ENCODE data around the gene FNDC8.

The FNDC8 gene

DNA sequence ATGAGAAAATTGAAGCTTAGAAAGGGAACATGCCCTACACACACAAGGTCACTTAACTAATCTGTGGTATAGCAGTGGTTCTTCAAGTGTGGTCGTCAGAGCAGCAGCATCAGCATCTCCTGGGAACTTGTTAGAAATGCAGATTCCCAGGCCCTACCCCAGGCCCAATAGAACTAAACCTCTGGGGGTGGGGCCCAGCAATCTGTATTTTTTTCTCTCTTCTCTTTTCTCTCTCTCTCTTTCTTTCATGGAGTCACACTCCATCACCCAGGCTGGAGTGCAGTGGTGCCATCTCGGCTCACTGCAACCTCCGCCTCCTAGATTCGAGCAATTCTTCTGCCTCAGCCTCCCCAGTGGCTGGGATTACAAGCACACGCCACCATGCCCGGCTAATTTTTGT is 16.8 kb downstream of the FNDC8 start:
- Histone ChIP-seq H3K4me3 (ENCODE audit: low read depth, low read length) (no peak overlapping the region), H3K9me3 (ENCODE audit: control insufficient read depth, low read length) (no peaks in the 10 kb centered on the region), H2AFZ (no peak overlapping the region), H3K9ac (no peak overlapping the region), H3K36me3 (ENCODE audit: control insufficient read depth, insufficient read depth, low read length) (no peaks in the 10 kb centered on the region), H3K79me2 (no peaks in the 10 kb centered on the region), H3K27ac (no peak overlapping the region), H3K4me2 (ENCODE audit: low read length) (no peak overlapping the region), H3K27me3 (ENCODE audit: control insufficient read depth, insufficient read depth, low read length) (no peaks in the 10 kb centered on the region), H3K4me1 (peaks cover 3% of the 10 kb centered on the region)
- TF ChIP-seq, protein P1, sequence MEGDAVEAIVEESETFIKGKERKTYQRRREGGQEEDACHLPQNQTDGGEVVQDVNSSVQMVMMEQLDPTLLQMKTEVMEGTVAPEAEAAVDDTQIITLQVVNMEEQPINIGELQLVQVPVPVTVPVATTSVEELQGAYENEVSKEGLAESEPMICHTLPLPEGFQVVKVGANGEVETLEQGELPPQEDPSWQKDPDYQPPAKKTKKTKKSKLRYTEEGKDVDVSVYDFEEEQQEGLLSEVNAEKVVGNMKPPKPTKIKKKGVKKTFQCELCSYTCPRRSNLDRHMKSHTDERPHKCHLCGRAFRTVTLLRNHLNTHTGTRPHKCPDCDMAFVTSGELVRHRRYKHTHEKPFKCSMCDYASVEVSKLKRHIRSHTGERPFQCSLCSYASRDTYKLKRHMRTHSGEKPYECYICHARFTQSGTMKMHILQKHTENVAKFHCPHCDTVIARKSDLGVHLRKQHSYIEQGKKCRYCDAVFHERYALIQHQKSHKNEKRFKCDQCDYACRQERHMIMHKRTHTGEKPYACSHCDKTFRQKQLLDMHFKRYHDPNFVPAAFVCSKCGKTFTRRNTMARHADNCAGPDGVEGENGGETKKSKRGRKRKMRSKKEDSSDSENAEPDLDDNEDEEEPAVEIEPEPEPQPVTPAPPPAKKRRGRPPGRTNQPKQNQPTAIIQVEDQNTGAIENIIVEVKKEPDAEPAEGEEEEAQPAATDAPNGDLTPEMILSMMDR (IDR thresholded peaks at IDR 0.05) = no peak

- H2AFZ ChIP-seq = peak within 1 kb of the TSS; percentile 88
- H3K79me2 ChIP-seq = no peaks in the 10 kb centered on the region
- H3K9ac ChIP-seq = no peak within 1 kb of the TSS
- H3K4me1 ChIP-seq = peaks cover 3% of the 10 kb centered on the region
- TF ChIP-seq, protein P1 (IDR thresholded peaks at IDR 0.05) = peak; percentile 92
- H3K4me2 ChIP-seq (ENCODE audit: low read length) = peak within 1 kb of the TSS; percentile 81
- H3K27ac ChIP-seq = no peak within 1 kb of the TSS
- H3K4me3 ChIP-seq (ENCODE audit: low read depth, low read length) = peak within 1 kb of the TSS; percentile 75
- no peaks in the 10 kb centered on the region for H3K9me3 ChIP-seq (ENCODE audit: control insufficient read depth, low read length)
- H3K36me3 ChIP-seq (ENCODE audit: control insufficient read depth, insufficient read depth, low read length) = no peaks in the 10 kb centered on the region
- H3K27me3 ChIP-seq (ENCODE audit: control insufficient read depth, insufficient read depth, low read length) = no peaks in the 10 kb centered on the region
Measured at GRCh38 chr17:35141681-35142466, 20.5 kb downstream of the FNDC8 start, which contains the start of gene NLE1. Gene NLE1, minus strand, starts transcription at chr17:35142303. Its CDS starts 28 bp downstream, at chr17:35142275.

GRCh38 chr17:35142467-35142796 is 21.0 kb downstream of the FNDC8 start:
- Histone ChIP-seq H3K27me3 (ENCODE audit: control insufficient read depth, insufficient read depth, low read length) (no peaks in the 10 kb centered on the region), H3K9ac (no peak overlapping the region), H2AFZ (peak overlapping the region; percentile 88), H3K4me2 (ENCODE audit: low read length) (peak overlapping the region; percentile 69), H3K36me3 (ENCODE audit: control insufficient read depth, insufficient read depth, low read length) (no peaks in the 10 kb centered on the region), H3K79me2 (no peaks in the 10 kb centered on the region), H3K9me3 (ENCODE audit: control insufficient read depth, low read length) (no peaks in the 10 kb centered on the region), H3K4me1 (peaks cover 3% of the 10 kb centered on the region), H3K4me3 (ENCODE audit: low read depth, low read length) (peak overlapping the region; percentile 75), H3K27ac (no peak overlapping the region)
- TF ChIP-seq, protein P1 (IDR thresholded peaks at IDR 0.05) = no peak

GRCh38 chr17:35144840-35145239 is 23.4 kb downstream of the FNDC8 start:
- Histone ChIP-seq H3K27me3 (ENCODE audit: control insufficient read depth, insufficient read depth, low read length) (no peaks in the 10 kb centered on the region), H3K4me1 (peaks cover 3% of the 10 kb centered on the region), H2AFZ (no peak overlapping the region), H3K27ac (no peak overlapping the region), H3K4me3 (ENCODE audit: low read depth, low read length) (no peak overlapping the region), H3K79me2 (no peaks in the 10 kb centered on the region), H3K9ac (no peak overlapping the region), H3K9me3 (ENCODE audit: control insufficient read depth, low read length) (no peaks in the 10 kb centered on the region), H3K36me3 (ENCODE audit: control insufficient read depth, insufficient read depth, low read length) (no peaks in the 10 kb centered on the region), H3K4me2 (ENCODE audit: low read length) (no peak overlapping the region)
- TF ChIP-seq, protein P1 (IDR thresholded peaks at IDR 0.05) = no peak

Measured in parathyroid adenoma (tissue), 2 donors.